ENCODE results near the gene GABRR2.
"Not testable (repeated sequence)": the region's sequence is repeated elsewhere in the genome, so short reads cannot be mapped to it uniquely, and the experiment has no call there.

GABRR2 gene

DNA sequence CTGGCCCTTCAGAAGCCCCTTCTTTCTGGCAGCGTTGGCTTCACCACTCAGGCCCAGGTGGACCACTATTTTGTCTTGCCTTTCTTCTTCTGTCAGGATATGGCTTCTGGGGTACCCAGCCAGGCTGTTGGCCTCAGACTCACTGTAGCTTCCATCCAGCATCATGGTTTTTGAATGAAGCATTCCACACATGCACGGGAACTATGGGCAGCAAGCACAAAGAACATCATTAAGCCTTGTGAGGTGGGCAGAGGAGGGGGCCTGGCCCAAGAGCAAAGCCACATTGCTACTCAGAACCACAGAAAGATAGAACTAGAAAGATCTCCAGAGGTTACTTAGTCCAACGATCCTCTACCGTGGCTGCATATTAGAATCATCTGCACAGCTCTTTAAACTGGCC, 57.3 kb downstream of the GABRR2 start:
- no peak for DNase-seq (ENCODE audit: low read depth)

DNA sequence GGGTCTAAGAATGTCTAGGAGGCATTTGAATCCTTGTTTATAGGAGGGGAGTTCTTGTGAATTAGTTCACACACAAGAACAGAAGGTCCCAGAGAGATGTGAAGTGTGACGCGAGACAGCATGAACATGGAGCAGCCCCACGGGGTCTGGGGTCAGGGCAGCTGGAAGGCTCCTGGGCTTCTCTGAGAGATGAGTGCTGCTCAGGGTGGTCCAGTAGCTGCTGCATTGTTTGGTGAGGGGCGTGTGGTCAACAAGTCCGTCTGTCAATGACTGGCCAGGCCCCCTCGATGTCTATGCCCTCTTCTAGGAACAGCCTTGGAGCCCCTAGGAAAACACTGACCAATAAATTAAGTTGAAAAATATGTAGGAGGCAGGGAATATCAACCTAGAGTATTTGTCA, 57.8 kb downstream of the GABRR2 start:
- no peak for DNase-seq (ENCODE audit: low read depth)

DNA sequence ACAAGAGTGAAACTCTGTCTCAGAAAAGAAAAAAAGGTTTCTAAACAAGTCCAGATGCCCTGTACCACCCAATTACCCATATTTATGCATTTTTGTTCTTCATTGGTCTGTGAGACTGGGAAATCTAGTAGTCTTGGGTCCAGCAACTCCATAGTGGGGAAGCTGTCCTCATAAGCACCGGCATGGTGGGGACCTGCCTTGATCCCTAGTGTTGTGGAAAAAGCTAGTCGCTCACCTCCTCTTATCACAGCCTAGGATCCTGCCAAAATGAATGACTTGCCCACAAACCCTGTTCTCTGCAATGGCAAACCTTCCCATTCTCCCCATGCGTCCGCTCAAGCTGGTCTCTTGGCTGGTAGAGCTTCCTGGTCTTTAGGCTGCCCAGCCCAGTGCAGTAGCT, 59.7 kb downstream of the GABRR2 start:
- no peak for DNase-seq (ENCODE audit: low read depth)

DNA sequence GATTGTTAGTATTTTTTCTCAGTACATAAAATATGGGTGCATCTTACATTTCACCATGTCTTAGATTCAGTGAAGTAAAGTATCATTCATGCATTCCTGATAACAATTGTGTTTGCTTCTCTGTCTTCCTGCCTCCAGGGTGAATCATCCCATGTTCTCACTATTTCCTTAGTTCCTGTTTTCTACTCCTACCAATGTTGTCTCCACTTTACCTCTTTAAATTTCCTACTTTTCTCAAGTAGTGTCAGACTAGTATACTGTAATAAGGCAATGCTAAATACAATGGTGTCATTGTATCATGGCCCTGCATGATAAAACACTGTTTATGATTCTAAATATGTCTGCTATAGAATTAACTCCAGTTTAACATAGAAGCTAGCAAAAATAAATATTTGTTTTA, 60.5 kb downstream of the GABRR2 start:
- no peak for DNase-seq (ENCODE audit: low read depth)

DNA sequence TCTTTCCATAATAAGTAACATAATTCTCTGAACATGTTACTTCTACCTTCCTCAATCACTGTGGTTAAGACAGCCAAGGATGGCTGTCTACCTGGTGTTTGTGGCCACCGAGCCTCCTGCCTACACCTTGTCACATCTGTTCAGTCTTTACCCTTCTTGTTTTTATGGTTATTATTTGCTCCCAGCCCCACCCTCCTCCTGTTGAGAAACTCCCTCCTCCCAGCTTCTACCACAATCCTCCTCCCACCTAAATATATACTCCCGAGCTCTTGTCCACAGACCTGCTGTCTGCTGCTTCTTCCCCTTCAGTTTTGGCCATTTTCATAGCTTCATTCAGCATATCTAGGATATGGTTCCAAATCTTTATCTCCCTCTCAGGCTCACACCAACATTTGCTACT, 62.2 kb downstream of the GABRR2 start:
- DNase-seq (ENCODE audit: low read depth): no peak

DNA sequence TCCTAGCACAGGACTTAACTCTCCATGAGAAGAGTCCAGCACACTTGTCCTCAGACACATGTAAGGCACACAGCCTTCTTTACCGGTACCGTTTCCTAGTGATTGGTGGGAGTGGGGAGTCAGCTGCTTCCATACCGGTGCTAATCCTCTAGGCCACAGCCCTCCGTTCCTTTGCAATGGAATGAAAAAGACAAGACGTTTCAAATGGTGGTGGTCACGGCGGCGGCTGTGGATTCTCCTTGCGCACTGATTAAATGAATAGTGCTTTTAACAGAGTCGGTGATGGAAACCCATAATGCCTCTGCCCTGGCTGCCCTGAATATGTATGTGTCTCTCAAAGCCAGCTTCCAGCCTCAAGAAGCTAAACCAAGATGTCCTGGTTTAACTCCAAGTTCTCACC, 63.1 kb downstream of the GABRR2 start:
- DNase-seq (ENCODE audit: low read depth): no peak

DNA sequence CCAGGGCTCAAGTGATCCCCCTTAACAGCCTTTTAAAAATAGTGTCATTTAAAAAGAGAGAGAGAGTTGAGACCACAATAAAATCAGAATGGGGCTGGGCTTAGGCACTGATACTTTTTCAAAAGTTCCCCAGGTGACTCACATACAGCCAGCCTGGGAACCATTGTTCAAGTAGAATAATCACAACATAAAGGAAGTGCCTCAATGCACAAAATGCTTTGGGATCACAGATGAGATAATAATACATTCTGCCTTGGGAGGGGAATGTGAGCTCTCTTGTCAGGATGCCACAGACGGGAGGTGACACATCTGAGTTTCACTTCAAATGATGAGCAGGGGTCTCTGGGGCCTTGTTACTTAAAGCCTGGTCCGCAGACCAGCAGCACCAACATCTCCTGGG, 63.9 kb downstream of the GABRR2 start:
- no peak for DNase-seq (ENCODE audit: low read depth)

DNA sequence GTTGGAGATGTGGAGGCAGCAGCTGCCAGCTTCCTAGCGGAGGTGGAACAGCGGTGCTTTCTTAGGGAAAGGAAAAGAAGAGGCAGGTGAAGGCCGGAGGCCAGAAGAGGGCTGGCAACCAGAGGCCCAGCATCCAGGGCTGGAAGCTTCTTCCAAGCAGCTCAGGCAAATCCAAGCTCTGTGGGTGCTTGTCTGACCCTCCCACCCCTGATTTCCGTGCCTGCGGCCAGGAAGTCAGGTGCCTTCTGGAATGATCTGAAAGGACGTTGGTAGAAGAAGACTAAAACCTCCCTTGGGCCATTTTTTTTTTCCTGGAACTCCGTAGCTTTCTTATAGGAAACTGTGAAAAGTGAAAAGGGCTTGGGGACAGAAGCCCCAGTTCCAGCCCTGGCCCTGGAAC, 64.9 kb downstream of the GABRR2 start:
- no peak for DNase-seq (ENCODE audit: low read depth)

DNA sequence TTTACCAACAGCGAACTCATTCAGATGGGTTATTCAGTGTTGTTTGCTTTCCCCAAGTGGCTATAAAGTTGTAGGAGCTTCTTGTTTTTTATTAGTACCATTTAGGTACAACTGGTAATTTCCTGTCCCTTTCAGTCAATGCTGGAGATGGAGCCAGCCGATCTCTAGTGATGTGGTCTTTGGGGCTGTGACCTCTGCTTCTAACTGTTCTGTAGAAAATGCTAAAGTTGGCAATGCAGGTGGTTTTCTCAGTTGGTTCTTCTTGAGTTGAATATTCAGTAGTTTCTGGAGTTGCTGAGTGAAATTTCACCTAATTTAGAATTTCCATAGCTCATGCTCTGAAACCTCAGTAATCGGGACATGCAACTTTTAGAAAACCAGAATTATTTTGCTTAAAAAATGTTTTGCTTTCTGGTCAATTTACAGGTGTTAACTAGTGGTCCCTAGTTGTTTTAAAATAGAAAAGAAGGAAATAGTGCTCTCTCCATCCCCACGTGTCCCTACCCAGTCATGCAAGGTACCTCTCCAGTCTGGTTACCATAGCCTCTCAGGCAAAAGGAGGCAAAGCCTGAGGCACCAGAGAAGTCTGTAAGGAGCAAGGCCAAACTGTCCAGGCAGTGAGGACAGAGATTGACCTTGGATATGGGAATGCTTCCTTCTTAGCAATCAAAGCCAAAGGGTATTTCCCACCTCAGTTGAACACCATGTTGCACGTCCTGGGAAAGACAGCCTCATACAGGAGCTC, 70.7 kb downstream of the GABRR2 start:
- DNase-seq (ENCODE audit: low read depth): no peak

DNA sequence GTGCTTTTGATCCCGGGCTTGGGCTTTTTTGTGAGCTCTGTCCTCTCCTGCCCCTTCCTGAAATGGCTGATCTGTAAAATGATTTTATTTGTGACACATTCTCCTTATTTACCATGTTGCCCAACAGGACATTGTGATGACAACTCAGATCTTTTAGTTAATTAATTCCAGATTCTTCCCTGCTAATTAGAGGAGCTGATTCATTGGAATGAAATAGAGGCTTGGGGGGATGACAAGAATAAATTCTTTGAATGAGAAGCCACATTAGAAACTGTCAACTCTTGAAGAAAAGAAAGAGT, 71.8 kb downstream of the GABRR2 start:
- no peak for DNase-seq (ENCODE audit: low read depth)

DNA sequence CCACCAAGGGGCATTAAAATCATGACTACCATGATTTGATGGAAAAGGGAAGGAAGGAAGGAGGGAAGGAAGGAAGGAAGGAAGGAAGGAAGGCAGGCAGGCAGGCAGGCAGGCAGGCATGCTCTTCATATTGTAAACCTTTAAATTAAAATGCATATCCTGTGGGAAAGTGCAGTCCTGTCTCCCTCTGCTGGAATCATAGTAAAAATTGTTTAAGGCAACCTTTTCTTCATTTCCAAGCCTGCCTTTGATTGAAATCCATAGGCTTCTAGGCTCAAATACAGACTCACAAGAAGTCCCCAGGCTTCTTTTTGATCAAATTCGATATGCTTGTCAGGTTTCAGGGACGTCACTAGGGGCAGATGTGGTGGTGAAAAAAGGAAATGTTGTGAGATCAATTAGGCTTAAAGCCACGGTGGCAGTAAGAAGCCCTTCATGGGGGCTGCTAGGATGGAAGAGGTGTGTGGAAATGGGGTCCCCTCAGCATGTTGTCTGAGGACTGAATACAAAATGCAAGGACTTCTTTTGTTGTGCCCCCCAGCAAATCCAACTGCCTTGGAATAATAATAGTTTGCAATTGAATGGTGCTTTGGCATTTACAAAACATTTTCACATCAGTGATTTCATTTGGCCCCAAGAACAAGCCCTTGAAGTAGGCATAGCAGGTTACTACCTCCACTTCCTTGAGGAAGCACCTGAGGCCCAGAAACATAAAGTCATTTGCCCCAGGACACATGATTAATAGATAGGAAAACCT, 72.3 kb downstream of the GABRR2 start:
- DNase-seq (ENCODE audit: low read depth): no peak

DNA sequence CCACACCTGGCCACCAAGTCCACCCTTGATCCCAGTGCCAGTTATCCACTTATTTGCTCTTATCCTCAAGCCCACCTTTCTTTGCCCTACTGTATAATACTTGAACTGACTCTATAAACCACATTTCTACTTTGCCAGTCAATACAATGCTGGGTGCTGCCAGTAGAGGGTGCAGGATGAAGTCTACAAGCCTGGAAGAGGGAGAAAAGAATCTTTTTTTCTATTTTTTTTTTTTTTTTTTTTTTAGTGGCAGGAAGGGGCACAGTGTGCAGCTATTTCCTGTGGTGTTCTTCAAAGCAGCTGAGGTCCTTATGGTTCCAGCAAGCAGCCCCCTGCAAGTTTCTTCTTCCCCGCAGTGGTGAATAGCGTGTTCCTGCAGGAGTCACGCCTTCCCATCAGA, 75.8 kb downstream of the GABRR2 start:
- DNase-seq (ENCODE audit: low read depth): no peak

DNA sequence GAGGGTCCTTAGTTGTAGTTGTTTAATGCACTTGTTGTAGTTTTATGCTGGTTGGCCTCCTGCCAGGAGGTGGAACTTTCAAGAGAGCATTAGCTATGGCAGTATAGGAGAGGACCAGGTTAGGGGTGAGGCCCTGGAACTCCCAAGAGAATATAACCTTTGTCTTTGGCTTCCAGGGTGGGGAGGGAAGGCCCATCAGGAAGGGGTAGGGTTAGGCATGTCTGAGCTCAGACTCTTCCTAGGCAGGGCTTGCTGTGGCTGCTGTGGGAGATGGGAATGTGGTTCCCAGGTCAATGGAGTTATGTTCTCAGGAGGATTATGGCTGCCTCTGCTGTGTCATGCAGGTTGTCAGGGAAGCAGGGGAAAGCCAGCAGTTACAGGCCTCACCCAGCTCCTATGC, 77.9 kb downstream of the GABRR2 start:
- no peak for DNase-seq (ENCODE audit: low read depth)

DNA sequence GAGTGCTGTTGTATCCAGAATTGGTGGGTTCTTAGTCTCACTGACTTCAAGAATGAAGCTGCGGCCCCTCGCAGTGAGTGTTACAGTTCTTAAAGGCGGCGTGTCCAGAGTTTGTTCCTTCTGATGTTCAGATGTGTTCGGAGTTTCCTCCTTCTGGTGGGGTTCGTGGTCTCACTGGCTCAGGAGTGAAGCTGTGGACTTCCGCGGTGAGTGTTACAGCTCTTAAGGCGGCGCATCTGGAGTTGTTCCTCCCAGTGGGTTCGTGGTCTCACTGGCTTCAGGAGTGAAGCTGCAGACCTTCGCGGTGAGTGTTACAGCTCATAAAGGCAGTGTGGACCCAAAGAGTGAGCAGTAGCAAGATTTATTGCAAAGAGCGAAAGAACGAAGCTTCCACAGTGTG, 81.5 kb downstream of the GABRR2 start:
- DNase-seq (ENCODE audit: low read depth): not testable (repeated sequence)

DNA sequence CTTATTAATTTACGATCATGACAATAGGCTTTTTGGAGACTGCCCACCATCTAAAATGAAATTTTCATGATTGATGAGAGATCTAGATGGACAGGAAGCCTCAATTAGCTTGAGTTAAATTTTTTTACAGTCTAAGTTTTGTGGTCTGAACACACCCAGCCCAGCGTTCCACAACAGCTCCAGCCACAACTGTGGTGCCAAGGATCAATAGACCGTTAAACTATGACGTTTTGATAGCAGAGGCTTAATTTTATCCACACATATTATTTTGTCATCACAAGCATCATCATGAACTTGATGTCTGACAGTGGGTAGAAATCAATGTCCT, 92.4 kb downstream of the GABRR2 start:
- DNase-seq (ENCODE audit: low read depth): no peak

DNA sequence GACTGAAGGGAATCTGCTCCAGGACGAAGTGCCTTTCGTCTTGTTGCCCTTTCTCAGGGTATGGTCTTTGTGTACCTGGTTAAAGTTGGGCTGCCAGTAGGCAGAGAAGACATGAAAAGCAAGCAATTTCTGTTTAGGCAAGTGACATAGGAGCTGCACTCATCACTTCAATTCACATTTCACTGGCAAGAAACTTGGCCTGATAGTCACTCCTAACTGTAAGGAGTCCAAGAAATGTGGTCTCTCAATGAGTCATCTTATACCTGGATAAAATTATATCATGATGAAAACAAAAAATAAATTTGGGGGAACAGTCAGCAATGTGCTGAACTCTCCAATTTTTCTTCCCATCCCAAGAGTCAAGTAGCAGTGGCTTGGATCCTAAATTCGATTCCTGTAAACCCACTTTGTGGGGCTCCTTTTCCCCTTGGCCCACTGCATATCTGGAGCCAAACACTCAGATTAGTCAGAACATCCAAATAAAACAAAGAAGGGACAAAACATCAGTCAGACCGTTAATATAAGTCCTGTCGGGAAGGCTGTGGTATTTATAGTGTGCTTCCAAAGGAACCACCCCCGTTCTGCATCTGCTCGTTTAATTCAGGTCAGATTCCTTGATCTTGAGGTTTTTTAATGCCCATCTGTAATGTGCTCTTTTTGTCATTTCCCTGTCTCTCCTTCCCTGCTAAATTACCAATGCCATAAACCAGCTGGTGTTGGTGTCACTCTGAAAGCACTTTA, 93.0 kb downstream of the GABRR2 start:
- no peak for DNase-seq (ENCODE audit: low read depth)

DNA sequence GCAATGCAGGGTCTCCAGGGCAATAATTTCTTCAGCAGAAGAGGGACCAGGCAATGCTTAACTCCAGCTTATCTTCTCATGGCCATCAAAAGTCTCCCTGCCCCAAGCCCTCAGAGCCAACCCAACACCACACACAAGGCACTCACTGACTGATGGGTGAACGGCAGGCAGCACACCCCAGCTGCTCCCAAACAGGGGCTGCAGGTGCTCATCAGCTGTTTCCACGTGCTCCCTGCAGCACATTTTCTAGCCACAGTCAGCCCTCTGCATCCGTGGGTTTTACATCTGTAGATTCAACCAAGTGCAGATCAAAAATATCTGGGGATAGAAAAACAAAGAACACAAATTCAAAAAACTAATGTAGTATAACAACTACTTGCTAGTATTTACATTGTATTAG, 94.0 kb downstream of the GABRR2 start:
- no peak for DNase-seq (ENCODE audit: low read depth)

DNA sequence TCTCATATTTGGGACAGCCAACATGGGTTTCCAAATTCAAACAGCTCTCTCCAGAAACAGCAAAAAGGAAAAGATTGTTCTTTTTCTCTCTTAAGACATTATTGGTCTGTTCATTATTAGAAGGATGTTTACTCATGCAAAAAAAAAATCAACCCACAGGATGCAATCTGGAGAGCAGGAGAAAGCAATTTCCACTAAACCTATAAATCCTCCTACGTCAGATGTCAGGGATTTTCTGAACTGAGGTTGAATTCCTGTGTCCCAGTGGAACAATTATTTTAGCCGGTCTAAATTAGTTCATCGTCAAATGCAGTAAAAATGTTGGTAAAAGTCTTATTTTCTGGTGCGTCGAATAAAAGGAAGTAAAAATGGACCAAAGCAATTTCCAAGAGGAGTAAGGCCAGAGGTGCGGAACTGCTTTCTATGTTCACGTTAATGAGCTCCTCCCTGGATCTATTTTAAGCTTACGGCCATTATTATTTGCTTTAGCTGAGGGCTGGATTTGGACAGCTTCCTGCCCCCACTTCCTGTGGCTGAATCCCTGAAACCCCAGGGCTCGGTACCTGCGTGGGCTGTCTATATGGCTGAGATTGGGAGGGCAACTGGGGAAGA, 97.7 kb downstream of the GABRR2 start, which contains the start of gene GABRR1:
Gene GABRR1 (minus strand): TSS at position 60 of the 612 bp plus-strand sequence. CDS start 36 bp downstream, at position 24.
- DNase-seq (ENCODE audit: low read depth): no peak

DNA sequence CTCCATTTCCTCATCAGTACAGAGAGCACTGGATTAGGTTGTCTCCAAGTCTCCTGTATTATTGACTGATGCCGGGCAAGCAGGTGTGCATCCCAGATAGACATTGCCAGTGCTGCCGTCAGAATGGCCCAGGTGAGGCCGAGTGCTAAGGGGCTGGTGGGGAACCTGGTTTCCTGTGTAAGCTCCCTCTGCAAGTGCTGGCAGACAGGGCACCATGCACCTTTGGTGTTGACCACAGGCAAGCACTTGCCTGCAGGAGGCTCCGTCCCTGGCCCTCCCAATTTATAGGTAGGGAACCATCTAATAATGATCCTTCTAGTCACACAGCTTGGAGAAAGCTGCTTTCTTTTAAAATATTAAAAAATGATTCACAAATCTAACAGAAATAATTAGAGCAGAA, 98.7 kb downstream of the GABRR2 start:
- DNase-seq (ENCODE audit: low read depth): no peak

DNA sequence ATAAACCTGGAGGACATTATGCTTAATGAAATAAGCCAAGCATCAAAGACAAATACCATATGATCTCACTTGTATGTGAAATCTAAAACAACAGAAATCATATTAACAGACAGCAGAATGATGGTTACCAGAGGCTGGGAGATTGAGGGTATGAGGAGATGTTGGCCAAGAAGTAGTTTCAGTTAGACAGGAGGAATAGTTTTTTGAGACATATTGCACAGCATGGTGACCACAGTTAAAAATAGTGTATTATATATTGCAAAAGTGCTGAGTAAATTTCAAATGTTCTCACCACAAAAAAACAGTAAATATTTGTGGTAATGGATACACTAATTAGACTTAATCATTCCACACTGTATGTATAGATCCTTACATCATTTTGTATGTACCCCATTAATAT, 99.7 kb downstream of the GABRR2 start:
- no peak for DNase-seq (ENCODE audit: low read depth)

DNA sequence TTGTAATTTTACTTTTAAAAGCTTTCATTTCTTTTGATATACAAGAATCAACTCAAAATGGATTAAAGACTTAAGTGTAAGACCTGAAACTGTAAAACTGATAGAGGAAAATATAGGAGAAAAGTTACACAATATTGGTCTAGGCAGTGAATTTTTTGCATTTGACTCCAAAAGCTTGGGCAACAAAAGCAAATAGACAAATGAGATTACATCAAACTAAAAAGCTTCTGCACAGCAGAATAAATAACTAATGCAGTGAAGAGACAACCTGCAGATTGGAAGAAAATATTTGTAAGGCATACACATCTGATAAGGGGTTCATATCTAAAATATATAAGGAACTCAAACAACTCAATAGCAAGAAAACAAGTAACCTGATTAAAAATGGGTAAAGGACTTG, 100.9 kb downstream of the GABRR2 start:
- no peak for DNase-seq (ENCODE audit: low read depth)

DNA sequence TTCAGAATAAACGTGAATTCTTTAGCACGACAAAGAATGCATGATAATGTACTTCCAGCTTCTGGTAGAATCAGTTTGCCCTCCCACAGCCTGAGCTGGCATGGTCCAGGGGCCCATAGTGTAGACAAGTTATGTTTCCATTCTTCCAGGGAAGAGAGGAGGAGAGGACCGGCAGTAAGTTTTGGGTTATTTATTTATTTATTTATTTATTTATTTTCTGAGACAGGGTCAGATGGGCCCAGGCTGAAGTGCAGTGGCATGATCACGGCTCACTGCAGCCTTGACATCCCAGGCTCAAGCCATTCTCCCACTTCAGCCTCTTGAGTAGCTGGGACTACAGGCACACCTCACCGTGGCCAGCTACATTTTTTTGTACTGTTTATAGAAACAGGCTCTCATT, 102.6 kb downstream of the GABRR2 start:
- DNase-seq (ENCODE audit: low read depth): no peak

DNA sequence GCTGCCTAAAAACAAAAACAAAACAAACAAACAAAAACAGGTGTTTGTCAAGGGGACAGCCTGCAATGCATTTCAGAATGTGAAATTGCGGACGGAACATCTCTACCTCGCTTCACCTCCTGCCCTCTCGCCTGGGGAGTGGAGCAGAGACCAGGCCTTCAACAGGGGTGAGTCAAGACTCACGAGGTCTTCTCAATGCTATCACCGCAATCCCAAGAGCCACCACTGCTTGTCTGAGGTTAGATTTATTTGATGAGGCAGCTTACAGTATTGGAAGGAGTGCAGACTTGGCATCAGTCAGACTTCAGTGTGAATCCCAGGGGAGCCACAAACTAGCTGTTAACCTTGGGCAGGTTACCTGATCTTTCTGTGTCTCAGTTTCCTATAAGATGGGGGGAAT, 105.6 kb downstream of the GABRR2 start:
- no peak for DNase-seq (ENCODE audit: low read depth)
